ENCODE data around the gene KHSRP.
"Not testable (repeated sequence)": the region's sequence is repeated elsewhere in the genome, so short reads cannot be mapped to it uniquely, and the experiment has no call there.

Gene KHSRP

DNA sequence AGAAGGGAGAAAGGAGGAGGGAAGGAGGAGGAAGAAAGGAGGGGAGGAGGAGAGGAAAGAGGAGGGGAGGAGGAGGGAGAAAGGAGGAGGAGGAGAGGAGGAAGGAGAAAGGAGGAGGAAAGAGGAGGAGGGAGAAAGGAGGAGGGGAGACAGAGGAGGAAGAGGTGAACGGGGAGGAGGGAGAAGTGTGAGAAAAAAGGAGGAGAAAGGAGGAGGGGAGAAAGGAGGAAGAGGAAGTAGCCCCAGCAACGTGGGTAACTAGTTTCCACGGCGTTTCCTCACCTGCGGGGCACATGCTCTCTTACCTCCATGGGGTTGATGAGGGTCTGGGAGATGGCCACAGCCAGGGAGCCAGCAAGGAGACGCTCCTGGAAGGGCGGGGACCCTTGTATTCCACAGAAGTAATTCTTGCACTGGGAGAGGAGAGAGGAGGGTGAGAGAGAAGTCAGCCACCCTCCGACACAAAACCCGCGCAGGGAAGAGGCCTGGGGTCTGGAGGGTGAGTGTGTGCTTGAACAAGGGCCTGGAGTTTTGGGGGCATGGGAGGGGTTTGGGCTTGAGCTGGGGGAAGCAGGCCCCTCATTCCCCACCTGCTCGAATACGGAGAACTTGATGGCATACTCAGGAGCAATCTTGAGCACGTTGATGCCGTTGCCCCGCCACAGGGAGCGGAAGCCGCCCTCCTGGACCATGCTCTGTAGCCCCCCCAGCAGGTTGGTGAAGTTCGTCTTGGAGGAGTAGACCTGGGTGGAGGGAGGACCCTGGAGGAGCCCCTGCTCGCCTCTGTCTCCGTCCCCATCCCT is 5.0 kb upstream of the KHSRP start:
- in situ Hi-C loops (cut with MboI; ENCODE audit: low sequenced_read_pairs, unreplicated experiment): no loop called here
- DNase-seq (ENCODE audit: low spot score): no peak
- TF ChIP-seq, protein P1, sequence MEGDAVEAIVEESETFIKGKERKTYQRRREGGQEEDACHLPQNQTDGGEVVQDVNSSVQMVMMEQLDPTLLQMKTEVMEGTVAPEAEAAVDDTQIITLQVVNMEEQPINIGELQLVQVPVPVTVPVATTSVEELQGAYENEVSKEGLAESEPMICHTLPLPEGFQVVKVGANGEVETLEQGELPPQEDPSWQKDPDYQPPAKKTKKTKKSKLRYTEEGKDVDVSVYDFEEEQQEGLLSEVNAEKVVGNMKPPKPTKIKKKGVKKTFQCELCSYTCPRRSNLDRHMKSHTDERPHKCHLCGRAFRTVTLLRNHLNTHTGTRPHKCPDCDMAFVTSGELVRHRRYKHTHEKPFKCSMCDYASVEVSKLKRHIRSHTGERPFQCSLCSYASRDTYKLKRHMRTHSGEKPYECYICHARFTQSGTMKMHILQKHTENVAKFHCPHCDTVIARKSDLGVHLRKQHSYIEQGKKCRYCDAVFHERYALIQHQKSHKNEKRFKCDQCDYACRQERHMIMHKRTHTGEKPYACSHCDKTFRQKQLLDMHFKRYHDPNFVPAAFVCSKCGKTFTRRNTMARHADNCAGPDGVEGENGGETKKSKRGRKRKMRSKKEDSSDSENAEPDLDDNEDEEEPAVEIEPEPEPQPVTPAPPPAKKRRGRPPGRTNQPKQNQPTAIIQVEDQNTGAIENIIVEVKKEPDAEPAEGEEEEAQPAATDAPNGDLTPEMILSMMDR (IDR thresholded peaks at IDR 0.05; ENCODE audit: borderline replicate concordance, control extremely low read depth, extremely low read depth, insufficient read depth, missing control alignments): no peak

DNA sequence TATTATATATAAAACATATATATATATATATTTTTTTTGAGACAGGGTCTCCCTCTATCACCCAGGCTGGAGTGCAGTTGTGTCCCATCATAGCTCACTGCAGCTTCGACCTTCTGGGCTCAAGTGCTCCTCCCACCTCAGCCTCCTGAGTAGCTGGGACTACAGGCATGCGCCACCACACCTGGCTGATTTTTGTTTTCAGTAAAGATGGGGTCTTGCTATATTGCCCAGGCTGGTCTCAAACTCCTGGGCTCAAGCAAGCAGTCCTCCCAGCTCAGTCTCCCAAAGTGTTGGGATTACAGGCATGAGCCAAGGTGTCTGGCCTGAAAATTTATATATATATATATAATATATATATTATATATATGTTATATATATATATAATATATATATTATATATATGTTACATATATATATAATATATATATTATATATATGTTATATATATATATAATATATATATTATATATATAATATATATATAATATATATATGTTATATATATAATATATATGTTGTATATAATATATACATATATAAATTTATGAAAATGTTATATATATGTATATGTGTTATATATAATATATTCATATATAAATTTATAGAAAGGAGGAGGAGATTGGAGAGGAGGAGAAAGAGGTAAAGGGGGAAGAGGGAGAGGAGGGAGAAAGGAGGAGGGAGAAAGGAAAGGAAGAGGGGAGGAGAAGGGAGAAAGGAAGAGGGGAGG is 4.2 kb upstream of the KHSRP start:
- in situ Hi-C loops (cut with MboI; ENCODE audit: low sequenced_read_pairs, unreplicated experiment); DNase-seq (ENCODE audit: low spot score): not testable (repeated sequence)

DNA sequence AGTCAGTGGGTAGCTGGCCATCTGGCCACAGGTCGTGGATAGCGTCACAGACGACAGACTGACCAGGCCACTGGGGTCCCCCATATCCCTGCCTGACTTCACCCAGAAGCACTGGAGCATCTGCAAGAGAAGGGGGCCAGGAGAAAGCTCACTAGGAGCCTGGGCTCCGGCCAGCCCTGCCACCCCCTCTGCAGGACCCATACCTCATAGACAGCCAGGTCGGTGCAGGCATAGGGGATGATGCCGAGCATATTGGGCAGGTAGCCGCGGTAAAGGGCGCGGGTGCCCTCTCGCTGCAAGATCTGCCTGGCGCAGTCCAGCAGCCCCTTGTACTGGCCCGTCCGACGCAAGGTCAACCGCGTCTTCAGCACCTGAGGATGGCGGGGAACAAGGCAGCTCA is 2.5 kb upstream of the KHSRP start:
- no peak for DNase-seq (ENCODE audit: low spot score)
- in situ Hi-C loops (cut with MboI; ENCODE audit: low sequenced_read_pairs, unreplicated experiment): no loop called here
- TF ChIP-seq, protein P1 (IDR thresholded peaks at IDR 0.05; ENCODE audit: borderline replicate concordance, control extremely low read depth, extremely low read depth, insufficient read depth, missing control alignments): no peak

DNA sequence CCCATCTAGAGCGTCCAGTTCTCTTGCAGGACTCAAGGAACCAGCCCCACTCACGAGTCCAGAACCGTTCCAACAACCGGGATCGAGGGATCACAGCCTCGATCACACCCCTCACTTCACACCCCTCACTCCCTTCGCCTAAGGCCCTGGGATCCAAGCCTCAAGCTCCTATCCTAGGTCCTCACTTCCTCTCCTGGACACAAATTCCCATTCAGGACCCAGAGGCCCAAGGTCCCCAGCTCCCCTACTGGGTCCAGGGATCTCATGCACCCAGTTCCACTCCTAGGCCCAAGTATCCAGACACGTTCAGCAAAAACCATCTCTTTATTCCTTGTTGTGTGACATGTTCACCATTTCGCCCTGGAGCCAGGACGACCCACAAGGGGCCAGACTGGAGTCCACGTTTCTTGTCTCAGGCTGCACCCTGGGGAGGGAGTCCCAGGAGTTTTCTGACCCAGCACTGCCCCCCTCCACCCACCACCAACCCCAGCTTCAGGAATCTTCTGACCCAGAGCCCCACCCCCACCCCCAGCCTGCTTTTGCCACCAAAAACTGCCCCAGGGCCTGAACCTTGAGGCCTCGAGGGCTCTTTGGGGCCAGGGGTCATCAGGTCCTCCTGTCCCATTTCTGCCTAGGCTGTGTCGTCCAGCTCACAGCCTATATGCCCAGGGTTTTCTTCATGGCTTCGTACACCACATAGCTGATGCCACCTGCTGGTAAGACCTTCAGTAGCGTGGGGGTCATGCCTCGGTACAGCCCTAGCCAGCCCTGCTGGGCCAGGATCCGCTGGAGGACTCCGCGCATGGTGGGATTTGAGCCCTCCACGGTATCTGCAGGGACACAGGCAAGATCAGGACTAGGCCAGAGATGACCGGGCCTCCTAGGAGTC is 1.4 kb upstream of the KHSRP start:
- in situ Hi-C loops (cut with MboI; ENCODE audit: low sequenced_read_pairs, unreplicated experiment): no loop called here
- DNase-seq (ENCODE audit: low spot score): no peak

DNA sequence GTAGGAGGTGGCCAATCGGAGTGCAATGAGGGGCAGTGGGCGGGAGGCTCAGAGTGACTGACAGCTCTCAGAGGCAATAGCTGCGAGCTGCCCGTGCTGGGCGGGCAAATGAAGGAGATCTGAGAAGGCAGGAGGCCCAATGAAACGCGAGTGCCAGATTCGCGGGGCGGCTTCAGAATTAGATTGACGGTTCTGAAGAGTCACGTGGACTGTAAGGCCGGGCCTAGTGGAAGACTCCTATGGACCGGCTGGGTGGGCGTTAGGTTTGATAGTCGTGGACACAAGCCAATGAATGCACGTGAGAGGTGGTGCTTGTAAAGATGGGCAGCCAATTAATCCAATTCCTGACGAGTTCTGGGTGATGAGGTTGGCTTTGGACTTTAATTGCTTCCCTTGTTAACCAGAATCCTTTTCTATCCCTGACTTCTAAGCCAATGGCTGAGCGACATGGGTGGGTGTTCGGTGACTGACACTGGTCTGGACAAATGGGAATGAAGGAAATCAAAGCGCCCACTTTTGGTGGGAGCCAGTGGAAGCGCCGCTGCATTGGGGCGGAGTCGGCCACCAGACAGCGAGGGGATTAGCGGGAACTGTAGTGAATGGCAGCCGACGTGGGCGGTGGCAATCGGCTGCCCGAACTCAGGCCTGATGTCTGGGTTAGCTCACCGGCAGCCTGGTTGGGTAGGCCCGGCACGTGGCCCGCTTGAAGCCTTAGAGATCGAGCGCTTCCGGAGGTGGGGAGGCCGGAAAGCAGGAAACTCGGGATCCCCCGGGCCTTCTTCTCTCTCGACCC is 524 bp upstream of the KHSRP start:
- DNase-seq (ENCODE audit: low spot score): peak; percentile 99
- TF ChIP-seq, protein P1 (IDR thresholded peaks at IDR 0.05; ENCODE audit: borderline replicate concordance, control extremely low read depth, extremely low read depth, insufficient read depth, missing control alignments): no peak
- in situ Hi-C loops (cut with MboI; ENCODE audit: low sequenced_read_pairs, unreplicated experiment): no loop called here

More for the DNA sequence above, 1.4 kb upstream of the KHSRP start:
- TF ChIP-seq, protein P1 (IDR thresholded peaks at IDR 0.05; ENCODE audit: borderline replicate concordance, control extremely low read depth, extremely low read depth, insufficient read depth, missing control alignments): peak; percentile 11

DNA sequence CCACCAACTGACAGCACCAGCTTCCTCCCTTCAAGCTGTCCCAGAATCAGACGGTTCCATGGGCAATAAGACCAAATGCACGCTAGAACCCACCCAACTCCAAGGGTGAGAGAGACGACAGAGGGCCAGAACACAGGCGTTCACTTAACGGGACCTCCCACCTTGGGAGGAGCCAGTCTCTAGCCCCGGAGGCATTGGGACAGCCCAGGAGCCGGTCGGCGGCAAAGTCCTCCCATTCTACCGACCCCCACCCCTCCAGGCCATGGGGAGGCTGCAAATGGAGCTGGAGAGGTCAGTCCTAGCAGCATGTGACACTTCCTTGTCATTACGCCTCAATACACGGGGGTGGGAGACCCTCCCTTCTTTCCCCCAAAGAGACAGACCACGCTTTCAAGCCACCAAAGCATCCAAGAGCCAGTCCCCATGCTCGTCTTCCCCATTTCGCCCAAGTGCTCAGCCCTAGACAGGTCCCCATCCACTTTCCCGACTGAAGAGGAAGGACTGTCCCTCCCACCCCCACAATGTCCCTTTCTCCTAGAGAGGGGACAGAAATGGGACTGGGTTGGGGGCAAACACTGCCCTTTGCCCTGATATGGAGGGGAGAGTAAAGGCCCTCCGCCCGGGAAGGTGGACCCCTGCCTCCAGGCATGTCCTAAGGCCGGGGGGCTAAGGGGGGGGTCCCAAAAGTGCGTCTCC is 964 bp downstream of the KHSRP start:
- in situ Hi-C loops (cut with MboI; ENCODE audit: low sequenced_read_pairs, unreplicated experiment): no loop called here
- TF ChIP-seq, protein P1 (IDR thresholded peaks at IDR 0.05; ENCODE audit: borderline replicate concordance, control extremely low read depth, extremely low read depth, insufficient read depth, missing control alignments): no peak
- DNase-seq (ENCODE audit: low spot score): peak; percentile 70
